ENCODE results near the gene MSANTD2. TPM values are rescaled to one million over a fixed set of nuclear protein-coding genes. Genes with fewer than 3 reads are reported as not detected.

The MSANTD2 gene
- polyA plus RNA-seq, 3 donors from 2014 or later, result 2.8 to 7.2 (median 5.7) TPM

DNA sequence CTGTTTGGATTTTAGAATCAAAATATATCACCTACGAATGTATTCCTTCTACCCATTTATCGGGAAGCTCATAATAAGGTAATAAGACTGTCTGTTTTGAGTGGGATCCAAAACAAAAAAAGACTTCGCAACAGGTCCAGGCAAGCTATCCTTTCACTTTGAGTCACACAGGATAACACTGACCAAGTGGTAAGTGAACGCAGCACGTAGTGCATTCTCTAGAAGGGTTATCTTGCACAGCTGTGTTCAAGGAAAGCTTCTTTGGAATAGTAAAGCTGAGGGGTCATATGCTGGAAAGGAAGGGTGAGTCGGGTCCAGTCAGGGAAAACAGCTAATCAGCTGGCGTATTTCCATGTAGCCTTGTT lies 82.8 kb downstream of the MSANTD2 start:
- Mint-ChIP-seq H3K27ac (no peak overlapping the region), H3K27me3 (ENCODE audit: low read depth in 3 of 3) (peaks cover 12 to 35% (median 25%) of the 10 kb centered on the region in 3 donors), H3K36me3 (peaks cover 0 to 4% (median 0%) of the 10 kb centered on the region in 3 donors), H3K4me3 (peak overlapping the region; percentile 67 to 86 (median 69)), H3K4me1 (peaks cover 10 to 14% of the 10 kb centered on the region in 2 donors), H3K9me3 (no peaks in the 10 kb centered on the region)
- no peak for DNase-seq

DNA sequence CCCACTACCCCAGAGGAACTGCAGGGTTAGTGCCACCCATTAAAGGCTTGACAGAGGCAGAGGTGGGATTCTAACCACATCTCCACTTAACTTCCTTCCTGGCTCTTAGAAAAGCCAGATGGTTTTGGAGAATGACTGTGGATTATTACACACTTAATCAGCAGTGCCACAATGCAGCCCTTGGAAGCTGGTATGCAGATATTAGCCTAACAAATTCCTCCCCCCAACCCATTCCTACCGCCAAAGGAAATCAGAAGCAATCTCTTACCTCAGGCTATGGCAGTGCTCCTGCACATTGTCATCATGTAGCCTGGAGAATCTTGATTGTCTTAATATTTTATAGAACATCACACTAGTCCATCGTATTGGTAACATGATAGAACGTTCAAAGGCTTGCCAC lies 83.6 kb downstream of the MSANTD2 start:
- Mint-ChIP-seq H3K27ac (no peak overlapping the region), H3K27me3 (ENCODE audit: low read depth in 3 of 3) (peaks cover 11 to 35% (median 22%) of the 10 kb centered on the region in 3 donors), H3K4me1 (peaks cover 10 to 14% of the 10 kb centered on the region in 2 donors), H3K9me3 (no peaks in the 10 kb centered on the region), H3K36me3 (peaks cover 0 to 4% (median 0%) of the 10 kb centered on the region in 3 donors), H3K4me3 (no peak overlapping the region)
- no peak for DNase-seq

Other genes with a start within 250 kb of the MSANTD2 start
- gene OR8A1, start 230.4 kb downstream of the MSANTD2 start, polyA plus RNA-seq, result not detected
- not detected for gene PANX3, start 189.0 kb downstream of the MSANTD2 start, polyA plus RNA-seq
- 10 to 100 TPM; 35.7 to 40.8 (median 36.2) TPM for gene TBRG1, start 177.5 kb downstream of the MSANTD2 start, polyA plus RNA-seq
- 1 to 10 TPM; 1.7 to 2.9 (median 2.6) TPM for gene SIAE, start 126.7 kb downstream of the MSANTD2 start, polyA plus RNA-seq
- 1 to 10 TPM in 1 of 3 donors, under 1 TPM in 1, not detected in 1; 0.36 to 1.2 TPM for gene SPA17, start 126.5 kb downstream of the MSANTD2 start, polyA plus RNA-seq
- 10 to 100 TPM in 1 of 3 donors, 1 to 10 TPM in 1, under 1 TPM in 1; 0.82 to 11.6 (median 3.0) TPM for gene NRGN, start 60.5 kb downstream of the MSANTD2 start, polyA plus RNA-seq
- not detected for gene VSIG2, start 48.2 kb downstream of the MSANTD2 start, polyA plus RNA-seq
- 1 to 10 TPM in 1 of 3 donors, under 1 TPM in 1, not detected in 1; 0.30 to 4.3 TPM for gene ESAM, start 38.1 kb downstream of the MSANTD2 start, polyA plus RNA-seq
- gene ROBO3, start 65.0 kb upstream of the MSANTD2 start, polyA plus RNA-seq, result 1 to 10 TPM; 2.5 to 3.4 (median 2.8) TPM
- not detected for gene ROBO4, start 97.5 kb upstream of the MSANTD2 start, polyA plus RNA-seq
- not detected for gene HEPN1, start 118.8 kb upstream of the MSANTD2 start, polyA plus RNA-seq
- gene HEPACAM, start 135.6 kb upstream of the MSANTD2 start, polyA plus RNA-seq, result not detected
- gene CCDC15, start 153.8 kb upstream of the MSANTD2 start, polyA plus RNA-seq, result 1 to 10 TPM in 2 of 3 donors, under 1 TPM in 1; 0.50 to 2.7 (median 1.6) TPM

Data from immature natural killer cell (primary cell).